HUES64 (cell line): ENCODE measurements around the gene PLK2.

Experiments used
- H3K27ac ChIP-seq: 2 replicates; pipeline ENCODE4 v1.7.0; 2013; ENCODE audit warnings: low read depth, low read length, inconsistent platforms
- H3K27me3 ChIP-seq: 2 replicates; pipeline ENCODE4 v1.6.1; 2013; ENCODE audit warnings: mild to moderate bottlenecking, low read length; ENCODE audit not compliant: insufficient read depth
- H3K36me3 ChIP-seq: 2 replicates; pipeline ENCODE4 v1.6.1; 2013; ENCODE audit warnings: mild to moderate bottlenecking, low read length; ENCODE audit not compliant: insufficient read depth
- H3K4me1 ChIP-seq: 2 replicates; pipeline ENCODE4 v1.6.1; 2013; ENCODE audit warnings: mild to moderate bottlenecking, low read length, moderate library complexity; ENCODE audit not compliant: insufficient read depth
- H3K4me3 ChIP-seq: 2 replicates; pipeline ENCODE4 v1.5.1; 2013; ENCODE audit warnings: mild to moderate bottlenecking, low read length, moderate library complexity
- H3K9ac ChIP-seq: 2 replicates; pipeline ENCODE4 v1.6.1; 2013; ENCODE audit warnings: mild to moderate bottlenecking, low read depth, low read length
- H3K9me3 ChIP-seq: 2 replicates; pipeline ENCODE4 v1.6.1; 2013; ENCODE audit warnings: low read depth, low read length; ENCODE audit not compliant: insufficient read depth
- WGBS: fragments of 150-250, 120-280 bp; methylation state at CpG from one replicate; pipeline ENCODE4 v1.1.7; 2013; ENCODE audit warnings: missing lambda C conversion rate; 5-methylcytosine and 5-hydroxymethylcytosine counted together

The PLK2 gene

GRCh38 chr5:58407042-58407719 lies 52.7 kb downstream of the PLK2 start:
- Histone ChIP-seq H3K9me3 (no peaks in the 10 kb centered on the region), H3K27me3 (no peaks in the 10 kb centered on the region), H3K9ac (no peak overlapping the region), H3K4me3 (no peak overlapping the region), H3K4me1 (peaks cover 45% of the 10 kb centered on the region), H3K27ac (peak overlapping the region; percentile 85), H3K36me3 (no peaks in the 10 kb centered on the region)
- WGBS: 94% methylated on average over 1 of the region's 1 CpG

- no peaks in the 10 kb centered on the region for H3K27me3 ChIP-seq
- H3K9me3 ChIP-seq: no peaks in the 10 kb centered on the region
- H3K4me3 ChIP-seq: no peak overlapping the region
- 0 out of 2 replicates have a peak overlapping the region, but pooled peaks have one; percentile 5 for H3K9ac ChIP-seq
- peak overlapping the region; percentile 85 for H3K27ac ChIP-seq
- WGBS: 10% methylated on average over 2 of the region's 2 CpGs
- H3K36me3 ChIP-seq: no peaks in the 10 kb centered on the region
- H3K4me1 ChIP-seq: peaks cover 45% of the 10 kb centered on the region
These were observed 53.5 kb downstream of the PLK2 start for GRCh38 chr5:58406394-58406793.

- H3K9ac ChIP-seq: no peak overlapping the region
- WGBS: 47% methylated on average over 2 of the region's 2 CpGs
- H3K27me3 ChIP-seq: no peaks in the 10 kb centered on the region
- no peak overlapping the region for H3K4me3 ChIP-seq
- H3K9me3 ChIP-seq: no peaks in the 10 kb centered on the region
- peak overlapping the region; percentile 85; the same call in 1 of the 2 replicates for H3K27ac ChIP-seq
- peaks cover 33% of the 10 kb centered on the region for H3K4me1 ChIP-seq
- H3K36me3 ChIP-seq: no peaks in the 10 kb centered on the region
These were observed 54.7 kb downstream of the PLK2 start for GRCh38 chr5:58405175-58405574.

- H3K9me3 ChIP-seq: no peaks in the 10 kb centered on the region
- no peaks in the 10 kb centered on the region for H3K27me3 ChIP-seq
- H3K9ac ChIP-seq: no peak overlapping the region
- no peaks in the 10 kb centered on the region for H3K36me3 ChIP-seq
- no peak overlapping the region for H3K27ac ChIP-seq
- H3K4me1 ChIP-seq: peaks cover 29% of the 10 kb centered on the region
- 95% methylated on average over 3 of the region's 3 CpGs for WGBS
- no peak overlapping the region for H3K4me3 ChIP-seq
These were observed 55.2 kb downstream of the PLK2 start for GRCh38 chr5:58404734-58405133.
